GM18505 (cell line): ENCODE measurements around the gene HCAR1.
"Not testable (repeated sequence)": the region's sequence is repeated elsewhere in the genome, so short reads cannot be mapped to it uniquely, and the experiment has no call there.

Experiments used
- ATAC-seq: cut with Tn5 transposase; IDR thresholded peaks from one replicate; pipeline ENCODE4 v1.9.1; 2021; ENCODE audit not compliant: unreplicated experiment
- POLR2A ChIP-seq: IDR thresholded peaks from 4 replicates; pipeline ENCODE4 v1.6.1; 2011; ENCODE audit warnings: borderline replicate concordance; ENCODE audit not compliant: insufficient read depth, insufficient read length; ENCODE audit errors: extremely low read depth

The HCAR1 gene

GRCh38 chr12:122696922-122697321 lies 33.7 kb downstream of the HCAR1 start:
- not testable (repeated sequence) for ATAC-seq

- no peak for ATAC-seq
- no peak for TF ChIP-seq POLR2A
Observed at GRCh38 chr12:122691566-122691965, 39.1 kb downstream of the HCAR1 start.

DNA sequence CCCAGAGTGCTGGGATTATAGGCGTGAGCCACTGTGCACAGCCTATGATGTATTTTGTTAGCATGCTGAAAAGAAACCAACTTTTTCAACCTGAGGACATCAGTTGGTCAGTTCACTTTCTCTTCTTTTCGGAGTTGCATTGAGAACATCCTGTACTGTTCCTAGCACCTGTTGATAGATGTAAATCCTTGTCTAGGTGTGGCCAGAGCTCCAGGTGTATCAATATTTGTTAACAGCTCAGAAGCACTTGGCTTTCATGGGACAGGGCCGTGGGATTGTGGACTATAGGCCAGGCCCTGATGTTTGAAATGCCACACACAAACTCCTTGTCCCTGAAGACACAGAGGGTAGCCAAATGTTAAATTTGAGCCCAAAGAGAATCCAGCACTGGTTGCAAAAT lies 42.4 kb downstream of the HCAR1 start:
- no peak for ATAC-seq
- no peak for TF ChIP-seq POLR2A

GRCh38 chr12:122687086-122687485 lies 43.6 kb downstream of the HCAR1 start:
- ATAC-seq: no peak
- no peak for TF ChIP-seq POLR2A

- TF ChIP-seq POLR2A: no peak
- no peak for ATAC-seq
Observed at GRCh38 chr12:122686538-122686937, 44.1 kb downstream of the HCAR1 start.

DNA sequence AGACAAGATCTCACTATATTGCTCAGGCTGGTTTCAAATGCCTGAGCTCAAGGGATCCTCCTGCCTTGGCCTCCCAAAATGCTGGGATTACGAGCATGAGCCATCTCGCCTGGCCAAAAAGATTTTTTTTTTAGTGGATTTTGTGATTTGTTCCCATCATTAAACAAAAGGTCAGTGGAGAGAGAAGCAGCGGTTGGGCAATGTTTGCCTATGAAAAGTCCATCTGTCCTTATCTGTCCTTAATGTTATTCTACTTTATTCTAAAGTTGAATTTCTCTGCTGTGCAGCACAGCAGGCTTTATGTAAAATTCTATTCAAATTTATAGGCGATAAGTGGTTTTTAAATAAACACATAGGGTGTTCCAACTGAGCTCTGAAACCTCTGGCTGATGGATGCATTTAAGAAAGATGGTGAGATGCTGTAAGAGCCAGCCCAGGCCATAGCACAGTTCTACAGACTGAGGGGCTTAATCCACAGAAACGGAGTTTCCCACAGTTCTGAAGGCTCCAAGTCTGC lies 46.3 kb downstream of the HCAR1 start:
- TF ChIP-seq POLR2A: no peak
- ATAC-seq: no peak

DNA sequence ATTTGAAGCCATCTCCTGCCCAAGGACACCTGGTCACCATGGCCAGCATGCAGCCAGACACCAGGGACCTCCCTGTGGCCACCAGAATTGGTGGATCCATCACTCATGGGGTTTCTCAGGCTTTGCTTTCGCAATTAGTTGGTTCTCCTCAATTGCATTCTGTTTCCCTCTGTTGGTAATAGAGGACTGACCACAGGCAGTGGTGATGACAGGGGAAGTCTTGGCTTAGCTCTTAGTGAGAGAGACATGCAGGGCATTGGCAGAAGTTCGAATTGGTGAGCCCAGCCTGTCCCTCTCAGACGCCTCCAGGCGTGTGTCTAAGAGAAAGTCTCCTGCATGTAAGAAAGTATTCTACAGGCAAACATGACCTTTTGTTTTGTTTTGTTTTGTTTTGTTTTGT lies 48.8 kb downstream of the HCAR1 start:
- no peak for ATAC-seq
- no peak for TF ChIP-seq POLR2A

DNA sequence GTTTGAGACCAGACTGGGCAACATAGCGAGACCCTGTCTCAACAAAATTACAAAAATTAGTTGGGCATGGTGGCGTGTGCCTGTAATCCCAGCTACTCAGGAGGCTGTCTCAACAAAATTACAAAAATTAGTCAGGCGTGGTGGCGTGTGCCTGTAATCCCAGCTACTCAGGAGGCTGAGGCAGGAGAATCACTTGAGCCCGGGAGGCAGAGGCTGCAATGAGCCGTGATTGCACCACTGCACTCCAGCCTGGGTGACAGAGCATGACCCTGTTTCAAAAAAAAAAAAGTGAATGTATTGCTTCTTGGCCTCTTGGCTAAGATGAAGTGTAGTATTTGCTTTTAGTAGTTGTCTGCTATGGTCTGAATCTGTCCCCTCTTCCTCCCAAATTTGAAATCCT lies 49.7 kb downstream of the HCAR1 start:
- not testable (repeated sequence) for ATAC-seq

GRCh38 chr12:122676781-122677180 lies 53.9 kb downstream of the HCAR1 start:
- ATAC-seq: not testable (repeated sequence)
